ENCODE data around the gene NEGR1. TPM values are rescaled to one million over a fixed set of nuclear protein-coding genes. Genes with fewer than 3 reads are reported as not detected.
"Not testable (repeated sequence)": the region's sequence is repeated elsewhere in the genome, so short reads cannot be mapped to it uniquely, and the experiment has no call there.

Gene NEGR1
- polyA plus RNA-seq, 1 donor from 2014 or later, result 47.4 TPM

DNA sequence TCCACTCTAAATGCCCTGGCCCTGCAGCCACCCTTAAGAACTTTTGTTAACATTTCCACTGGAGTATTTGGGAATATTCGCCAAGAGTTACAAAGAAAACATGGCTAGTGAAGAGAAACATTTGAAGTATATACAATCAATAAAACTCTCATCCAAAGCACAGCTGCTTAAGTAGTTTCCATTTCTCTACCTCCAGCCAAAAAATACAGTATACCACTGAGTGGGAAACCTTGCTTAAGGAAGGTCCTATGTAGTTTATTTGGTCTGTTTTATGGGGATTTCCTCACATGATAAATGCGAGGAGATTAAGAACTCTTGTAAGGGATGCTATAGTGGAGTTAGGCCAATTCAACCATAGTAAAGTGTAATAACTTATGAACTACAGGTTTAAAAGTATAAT, 382.5 kb downstream of the NEGR1 start:
- no peak overlapping the region for H3K9ac ChIP-seq (ENCODE audit: low read length)
- no peak overlapping the region for H3K27ac ChIP-seq (ENCODE audit: low read length)
- no peak overlapping the region for H3K4me3 ChIP-seq (ENCODE audit: low read length)
- H3K9me3 ChIP-seq (ENCODE audit: low read length), result no peaks in the 10 kb centered on the region
- H3K27me3 ChIP-seq (ENCODE audit: insufficient read depth, low read depth, low read length), result no peaks in the 10 kb centered on the region
- no peaks in the 10 kb centered on the region for H4K20me1 ChIP-seq (ENCODE audit: insufficient read depth)
- TF ChIP-seq SMC3 (conservative IDR thresholded peaks at IDR 0.05; ENCODE audit: poor library complexity), result no peak
- no peak for TF ChIP-seq MXI1 (conservative IDR thresholded peaks at IDR 0.05; ENCODE audit: poor library complexity, severe bottlenecking)
- TF ChIP-seq RAD21 (conservative IDR thresholded peaks at IDR 0.05), result no peak
- TF ChIP-seq EZH2 (IDR thresholded peaks at IDR 0.05; ENCODE audit: borderline replicate concordance, insufficient read depth, low read length, poor library complexity, severe bottlenecking), result no peak
- no peak for TF ChIP-seq REST (IDR thresholded peaks at IDR 0.05; ENCODE audit: borderline replicate concordance)
- TF ChIP-seq EP300 (conservative IDR thresholded peaks at IDR 0.05; ENCODE audit: poor library complexity, severe bottlenecking), result no peak
- no peak for TF ChIP-seq TAF1 (IDR thresholded peaks at IDR 0.05; ENCODE audit: low read depth)
- no peak overlapping the region for H3K4me2 ChIP-seq (ENCODE audit: low read length)
- no peaks in the 10 kb centered on the region for H3K79me2 ChIP-seq (replicated peaks; ENCODE audit: insufficient read depth, low read length)
- no peaks in the 10 kb centered on the region for H3F3A ChIP-seq (ENCODE audit: insufficient read depth, low read length, poor library complexity, severe bottlenecking)
- H3K36me3 ChIP-seq (ENCODE audit: insufficient read depth, low read length), result no peaks in the 10 kb centered on the region
- H3K9me2 ChIP-seq (ENCODE audit: insufficient read depth, low read length), result no peaks in the 10 kb centered on the region
- H2AFZ ChIP-seq (ENCODE audit: low read depth, low read length), result no peak overlapping the region

- not testable (repeated sequence) for H3K4me3 ChIP-seq (ENCODE audit: low read length); H3K4me2 ChIP-seq (ENCODE audit: low read length); H2AFZ ChIP-seq (ENCODE audit: low read depth, low read length)
Observed at GRCh38 chr1:71888166-71888565, 394.2 kb downstream of the NEGR1 start.

DNA sequence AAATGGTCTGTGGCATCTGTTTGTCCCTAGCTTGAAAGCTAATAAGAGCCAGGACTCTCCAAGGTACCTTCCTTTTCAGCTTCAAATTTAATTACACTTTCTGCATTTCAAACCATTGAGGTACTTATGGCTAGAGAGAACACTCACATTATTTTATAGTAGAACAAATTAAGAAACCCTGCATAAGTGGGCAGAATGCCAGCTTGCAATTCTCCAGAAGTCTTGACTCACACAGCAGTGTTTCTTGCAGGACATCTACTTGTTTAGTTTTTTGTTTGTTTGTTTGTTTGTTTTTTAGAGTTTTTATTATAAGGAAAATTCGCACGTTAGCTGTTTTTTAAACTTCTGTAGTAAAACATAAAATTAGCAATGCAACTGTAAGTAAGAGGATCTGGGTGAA, 397.2 kb downstream of the NEGR1 start:
- H3K9ac ChIP-seq (ENCODE audit: low read length), result no peak overlapping the region
- H3K27ac ChIP-seq (ENCODE audit: low read length), result no peak overlapping the region
- H3F3A ChIP-seq (ENCODE audit: insufficient read depth, low read length, poor library complexity, severe bottlenecking), result peaks cover 3% of the 10 kb centered on the region
- H2AFZ ChIP-seq (ENCODE audit: low read depth, low read length), result no peak overlapping the region
- H3K4me3 ChIP-seq (ENCODE audit: low read length), result no peak overlapping the region
- no peaks in the 10 kb centered on the region for H3K9me3 ChIP-seq (ENCODE audit: low read length)
- H3K4me2 ChIP-seq (ENCODE audit: low read length), result no peak overlapping the region
- TF ChIP-seq RAD21 (conservative IDR thresholded peaks at IDR 0.05) (no peak), CTCF (IDR thresholded peaks at IDR 0.05; ENCODE audit: poor library complexity, severe bottlenecking) (no peak), MXI1 (conservative IDR thresholded peaks at IDR 0.05; ENCODE audit: poor library complexity, severe bottlenecking) (no peak), POLR2AphosphoS5 (IDR thresholded peaks at IDR 0.05) (no peak), TAF1 (IDR thresholded peaks at IDR 0.05; ENCODE audit: low read depth) (no peak), EP300 (conservative IDR thresholded peaks at IDR 0.05; ENCODE audit: poor library complexity, severe bottlenecking) (no peak), REST (IDR thresholded peaks at IDR 0.05; ENCODE audit: borderline replicate concordance) (no peak), SMC3 (conservative IDR thresholded peaks at IDR 0.05; ENCODE audit: poor library complexity) (no peak), EZH2 (IDR thresholded peaks at IDR 0.05; ENCODE audit: borderline replicate concordance, insufficient read depth, low read length, poor library complexity, severe bottlenecking) (no peak)
- no peaks in the 10 kb centered on the region for H3K36me3 ChIP-seq (ENCODE audit: insufficient read depth, low read length)
- no peaks in the 10 kb centered on the region for H4K20me1 ChIP-seq (ENCODE audit: insufficient read depth)
- H3K79me2 ChIP-seq (replicated peaks; ENCODE audit: insufficient read depth, low read length), result no peaks in the 10 kb centered on the region
- H3K9me2 ChIP-seq (ENCODE audit: insufficient read depth, low read length), result no peaks in the 10 kb centered on the region
- no peaks in the 10 kb centered on the region for H3K27me3 ChIP-seq (ENCODE audit: insufficient read depth, low read depth, low read length)

More at GRCh38 chr1:71888166-71888565, 394.2 kb downstream of the NEGR1 start:
- not testable (repeated sequence) for H3K9me2 ChIP-seq (ENCODE audit: insufficient read depth, low read length); H3F3A ChIP-seq (ENCODE audit: insufficient read depth, low read length, poor library complexity, severe bottlenecking); H3K9me3 ChIP-seq (ENCODE audit: low read length); H3K9ac ChIP-seq (ENCODE audit: low read length); H3K36me3 ChIP-seq (ENCODE audit: insufficient read depth, low read length); H4K20me1 ChIP-seq (ENCODE audit: insufficient read depth); H3K79me2 ChIP-seq (replicated peaks; ENCODE audit: insufficient read depth, low read length); H3K27me3 ChIP-seq (ENCODE audit: insufficient read depth, low read depth, low read length); H3K27ac ChIP-seq (ENCODE audit: low read length)
